GM21367 (cell line): Measurements from ENCODE around the gene RGS9BP.
"Not testable (repeated sequence)": the region's sequence is repeated elsewhere in the genome, so short reads cannot be mapped to it uniquely, and the experiment has no call there.

Experiments
- ATAC-seq: cut with Tn5 transposase; IDR thresholded peaks from one replicate; pipeline ENCODE4 v1.9.1; 2021; ENCODE audit not compliant: unreplicated experiment

RGS9BP gene

DNA sequence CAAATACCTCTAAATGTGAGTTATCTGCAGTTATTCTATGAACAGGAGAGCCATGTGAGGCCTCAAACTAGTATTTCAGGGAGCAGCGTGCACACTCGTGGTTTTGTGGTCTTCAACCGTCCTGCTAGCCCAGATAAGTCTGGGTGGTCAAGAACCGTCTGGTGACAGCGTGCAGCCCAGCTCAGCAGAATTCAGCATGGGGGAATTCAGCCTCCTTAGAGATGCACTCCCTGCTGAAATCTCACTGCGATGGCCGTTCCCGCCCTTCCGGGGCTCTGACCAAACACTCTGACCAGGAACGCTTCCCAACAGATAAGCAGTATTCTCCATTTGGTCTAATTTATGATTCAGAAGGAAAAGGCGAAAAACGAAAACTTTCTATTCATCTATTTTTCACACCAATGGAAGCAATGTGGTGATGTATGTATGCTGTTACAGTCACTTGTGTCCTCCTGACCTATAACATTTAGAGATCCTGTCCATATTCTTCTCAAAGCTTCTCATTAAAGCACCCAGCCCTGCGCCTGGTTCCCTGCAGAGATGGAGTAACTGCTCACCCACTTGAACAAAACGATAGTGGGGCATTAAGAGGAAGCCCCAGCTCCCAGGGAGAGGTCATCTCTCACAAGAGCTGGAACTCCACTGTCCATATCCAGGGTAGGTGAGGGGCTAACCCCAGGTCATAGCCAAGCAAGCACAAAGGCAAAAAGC, 3.6 kb upstream of the RGS9BP start:
- ATAC-seq = no peak

GRCh38 chr19:32672841-32673240, 2.8 kb upstream of the RGS9BP start:
- ATAC-seq = no peak

DNA sequence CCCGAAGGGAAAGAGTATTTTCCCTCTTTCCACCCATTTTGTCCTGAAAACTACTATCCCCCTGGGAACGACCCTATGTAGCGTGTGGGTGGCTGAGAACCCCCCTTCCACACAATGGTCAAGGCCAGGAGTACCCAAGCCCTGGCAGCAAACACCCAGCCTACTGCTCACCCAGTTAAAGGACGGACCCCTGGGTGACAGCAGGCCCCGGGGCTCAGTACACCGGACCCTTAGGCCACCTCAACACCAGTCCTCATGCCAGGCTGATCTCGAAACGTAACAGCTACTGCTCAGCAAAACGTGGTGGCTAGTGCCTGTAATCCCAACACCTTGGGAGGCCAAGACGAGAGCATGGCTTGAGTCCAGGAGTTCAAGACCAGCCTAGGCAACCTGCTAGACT, 2.1 kb upstream of the RGS9BP start:
- no peak for ATAC-seq

GRCh38 chr19:32674153-32674930, 1.3 kb upstream of the RGS9BP start:
- no peak for ATAC-seq

DNA sequence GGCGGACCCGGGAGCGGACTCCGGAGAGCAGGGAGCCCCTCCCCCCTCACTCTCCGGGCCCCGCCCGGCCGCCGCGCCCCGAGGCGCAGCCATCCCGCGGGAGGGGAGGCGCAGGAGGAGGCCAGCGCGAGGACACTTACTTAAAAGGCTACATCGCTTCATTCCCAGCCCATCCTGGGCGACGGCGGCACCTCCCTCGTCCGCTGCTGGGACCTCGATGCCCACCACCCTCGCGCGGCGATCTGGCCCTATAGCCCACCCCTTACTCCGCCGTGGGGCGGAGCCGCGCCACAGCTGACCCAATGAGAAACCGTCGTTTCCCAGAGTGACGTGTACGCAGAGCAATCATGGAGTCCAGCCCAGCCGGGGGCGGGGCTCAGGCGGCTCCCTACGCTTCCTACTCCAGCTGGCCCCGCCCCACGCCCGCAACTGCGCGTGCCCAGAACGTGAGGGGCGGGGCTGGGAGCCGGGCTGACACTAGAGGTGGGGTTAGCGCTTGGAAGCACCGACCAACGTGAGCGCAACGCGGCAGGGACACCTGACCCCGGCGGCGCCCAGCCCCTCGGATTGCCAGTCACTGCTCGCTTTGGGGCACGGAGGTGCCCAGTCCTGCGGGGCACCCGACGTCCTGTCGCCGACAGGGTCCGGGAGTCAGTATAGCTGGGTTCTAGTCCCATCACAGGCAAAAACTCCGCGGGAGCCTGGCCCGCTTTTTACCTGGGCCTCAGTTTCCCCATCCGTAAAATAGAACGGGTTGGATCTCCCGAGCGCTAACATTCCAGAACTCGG, 523 bp upstream of the RGS9BP start, which contains the start of gene ANKRD27:
Gene ANKRD27 (minus strand): TSS at position 250 of the 789 bp plus-strand sequence. CDS start 16,165 bp downstream, outside the sequence.
- peak; percentile 94 for ATAC-seq

DNA sequence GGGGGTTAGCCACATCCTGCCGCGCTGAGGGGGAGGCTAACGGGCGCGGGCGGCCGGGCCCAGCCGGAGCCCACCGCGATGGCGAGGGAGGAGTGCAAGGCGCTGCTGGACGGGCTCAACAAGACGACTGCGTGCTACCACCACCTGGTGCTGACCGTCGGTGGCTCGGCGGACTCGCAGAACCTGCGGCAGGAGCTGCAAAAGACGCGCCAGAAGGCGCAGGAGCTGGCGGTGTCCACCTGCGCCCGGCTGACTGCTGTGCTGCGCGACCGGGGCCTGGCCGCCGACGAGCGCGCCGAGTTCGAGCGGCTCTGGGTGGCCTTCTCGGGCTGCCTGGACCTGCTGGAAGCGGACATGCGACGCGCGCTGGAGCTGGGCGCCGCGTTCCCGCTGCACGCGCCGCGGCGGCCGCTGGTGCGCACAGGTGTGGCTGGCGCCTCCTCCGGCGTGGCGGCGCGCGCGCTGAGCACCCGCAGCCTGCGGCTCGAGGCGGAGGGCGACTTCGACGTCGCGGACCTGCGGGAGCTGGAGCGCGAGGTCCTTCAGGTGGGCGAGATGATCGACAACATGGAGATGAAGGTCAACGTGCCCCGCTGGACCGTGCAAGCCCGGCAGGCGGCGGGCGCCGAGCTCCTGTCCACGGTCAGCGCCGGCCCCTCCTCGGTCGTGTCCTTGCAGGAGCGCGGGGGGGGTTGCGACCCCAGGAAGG, 692 bp downstream of the RGS9BP start:
- no peak for ATAC-seq

GRCh38 chr19:32676895-32677359, 1.3 kb downstream of the RGS9BP start:
- ATAC-seq = no peak

GRCh38 chr19:32677657-32678056, 2.0 kb downstream of the RGS9BP start:
- no peak for ATAC-seq

GRCh38 chr19:32680986-32681385, 5.3 kb downstream of the RGS9BP start:
- no peak for ATAC-seq

DNA sequence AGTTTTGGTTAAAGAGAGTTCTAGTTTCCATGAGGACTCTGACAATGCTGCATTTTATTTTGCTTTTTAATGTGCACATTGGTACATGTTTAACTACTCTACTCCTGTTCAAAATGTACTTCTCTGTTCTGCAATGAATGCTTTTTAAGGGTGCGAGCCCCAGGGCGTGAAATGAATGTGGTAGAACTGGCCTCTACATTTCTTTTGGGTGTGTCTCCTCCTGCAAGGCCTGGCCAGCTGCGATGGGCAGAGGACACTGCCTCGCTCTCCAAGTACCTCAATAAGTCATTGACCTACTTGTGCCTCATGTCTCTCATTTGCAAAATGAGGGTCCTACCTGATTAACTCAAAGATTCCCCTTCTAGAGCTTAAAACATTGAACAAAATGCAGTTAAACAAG, 6.7 kb downstream of the RGS9BP start:
- ATAC-seq = no peak

GRCh38 chr19:32686847-32687475, 11.3 kb downstream of the RGS9BP start:
- ATAC-seq = no peak

DNA sequence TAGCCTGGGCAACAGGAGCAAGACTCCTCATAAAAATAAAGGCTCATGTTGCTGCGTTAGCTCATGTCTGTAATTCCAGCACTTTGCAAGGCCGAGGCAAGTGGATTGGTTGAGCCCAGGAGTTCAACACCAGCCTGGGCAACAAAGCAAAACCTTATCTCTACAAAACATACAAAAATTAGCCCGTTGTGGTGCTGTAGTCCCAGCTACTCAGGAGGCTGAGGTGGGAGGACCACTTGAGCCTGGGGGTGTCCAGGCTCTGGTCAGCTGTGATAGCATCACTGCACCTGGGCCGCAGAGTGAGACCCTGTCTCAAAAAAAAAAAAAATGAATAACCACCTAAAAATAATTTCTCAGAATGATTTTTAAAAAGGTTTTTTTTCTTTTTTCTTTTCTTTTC, 12.0 kb downstream of the RGS9BP start:
- ATAC-seq = no peak

- no peak for ATAC-seq
These were observed 12.7 kb downstream of the RGS9BP start for GRCh38 chr19:32688311-32688710.

DNA sequence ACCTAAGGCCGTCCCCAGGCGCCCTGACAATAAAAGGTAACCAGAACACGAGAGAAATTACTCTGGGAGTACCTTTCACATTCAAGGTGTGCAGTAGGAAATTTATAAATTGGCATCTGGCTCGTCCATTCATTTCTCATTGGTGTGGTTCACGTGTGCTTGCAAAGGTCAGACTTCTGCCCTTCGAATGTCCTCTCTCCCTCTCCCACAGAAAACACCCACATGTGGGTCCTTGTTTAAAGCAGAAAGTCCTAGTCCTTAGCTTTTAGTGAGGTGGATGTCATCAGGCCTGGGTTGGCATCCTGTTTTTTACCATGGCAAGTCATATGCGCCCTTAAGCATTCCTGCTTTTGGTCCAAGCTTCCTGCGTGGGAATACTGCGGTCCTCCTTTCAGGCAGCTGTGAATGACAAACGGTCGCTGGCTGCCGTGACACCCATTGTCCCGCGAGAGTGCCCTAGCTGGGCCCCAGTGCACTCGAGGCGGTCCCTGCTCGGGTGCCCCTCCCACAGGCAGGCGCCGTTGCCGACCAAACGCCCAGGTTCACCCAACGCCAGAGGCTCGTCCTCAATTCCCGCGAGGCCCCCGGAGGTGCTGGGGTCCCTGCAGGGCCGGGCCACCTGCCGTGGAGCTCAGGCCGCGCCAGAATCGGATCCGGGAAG, 15.8 kb downstream of the RGS9BP start, which contains the start of gene NUDT19:
Gene NUDT19 (plus strand): TSS at position 531 of the 661 bp plus-strand sequence. CDS start 140 bp downstream, outside the sequence.
- ATAC-seq = peak; percentile 90

DNA sequence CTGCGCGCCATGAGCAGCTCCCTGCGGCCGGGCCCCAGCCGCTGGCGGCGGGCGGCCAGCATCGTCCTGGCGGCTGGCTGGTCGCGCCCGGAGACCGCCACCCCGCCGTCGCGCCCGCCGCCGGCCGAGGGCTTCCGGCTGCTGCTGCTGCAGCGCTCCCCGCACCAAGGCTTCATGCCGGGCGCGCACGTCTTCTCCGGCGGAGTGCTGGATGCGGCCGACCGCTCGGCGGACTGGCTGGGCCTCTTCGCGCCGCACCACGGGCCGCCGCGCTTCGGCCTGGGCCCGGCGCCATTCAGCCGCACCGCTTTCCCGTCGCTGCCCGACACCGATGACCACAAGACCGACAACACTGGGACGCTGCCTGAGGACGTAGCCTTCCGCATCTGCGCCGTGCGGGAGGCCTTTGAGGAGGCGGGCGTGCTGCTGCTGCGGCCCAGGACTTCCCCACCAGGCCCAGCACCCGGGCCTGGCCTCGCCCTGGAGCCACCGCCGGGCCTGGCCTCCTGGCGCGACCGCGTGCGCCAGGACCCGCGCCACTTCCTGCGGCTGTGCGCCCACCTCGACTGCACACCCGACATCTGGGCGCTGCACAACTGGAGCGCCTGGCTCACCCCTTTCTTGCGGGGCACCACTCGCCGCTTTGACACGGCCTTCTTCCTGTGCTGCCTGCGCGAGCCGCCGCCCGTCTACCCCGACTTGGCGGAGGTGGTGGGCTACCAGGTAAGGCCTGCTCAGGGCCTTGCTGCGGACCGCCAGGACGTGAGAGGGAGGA, 16.5 kb downstream of the RGS9BP start:
- ATAC-seq = peak; percentile 37

- no peak for ATAC-seq
These were observed 17.0 kb downstream of the RGS9BP start for GRCh38 chr19:32692727-32693061.

GRCh38 chr19:32693151-32694108, 17.8 kb downstream of the RGS9BP start:
- ATAC-seq = not testable (repeated sequence)

GRCh38 chr19:32694316-32694715, 18.7 kb downstream of the RGS9BP start:
- ATAC-seq = not testable (repeated sequence)
